Spleen (tissue), 11 donors: ENCODE results near the gene SLC8B1. TPM values are rescaled to one million over a fixed set of nuclear protein-coding genes. Genes with fewer than 3 reads are reported as not detected.

Source experiments
- DNase-seq: peaks from one replicate; pipeline ENCODE4 v3.0.0-alpha.2; 2020
- H3K27ac ChIP-seq, 8 donors: fragments of 200-600 bp; sonication (generic) in 7 of 8; 1 replicate in 4 of 8; 2 replicates in 4 of 8; pipeline versions ENCODE4 v1.5.0 to v1.8.0; 2016 to 2021; ENCODE audit warnings: inconsistent platforms in 4 of 8, mild to moderate bottlenecking in 4 of 8, moderate library complexity in 1 of 8
- H3K27me3 ChIP-seq, 7 donors: fragments of 200-600 bp; sonication (generic) in 6 of 7; replicated peaks in 1 of 7; 1 replicate in 4 of 7; 2 replicates in 3 of 7; pipeline versions ENCODE4 v1.5.0 to v1.8.0; 2016 to 2021; ENCODE audit warnings: inconsistent platforms in 3 of 7, mild to moderate bottlenecking in 1 of 7
- H3K36me3 ChIP-seq, 6 donors: fragments of 200-600 bp; sonication (generic) in 5 of 6; 1 replicate in 4 of 6; 2 replicates in 2 of 6; pipeline versions ENCODE4 v1.5.0 to v1.8.0; 2016 to 2021; ENCODE audit warnings: inconsistent platforms in 2 of 6
- H3K4me1 ChIP-seq, 6 donors: fragments of 200-600 bp; sonication (generic) in 5 of 6; 1 replicate in 3 of 6; 2 replicates in 3 of 6; pipeline versions ENCODE4 v1.5.0 to v1.8.0; 2016 to 2021; ENCODE audit warnings: inconsistent platforms in 3 of 6
- H3K4me3 ChIP-seq, 8 donors: fragments of 200-600 bp; sonication (generic) in 7 of 8; 1 replicate in 4 of 8; 2 replicates in 4 of 8; pipeline versions ENCODE4 v1.5.0 to v1.8.0; 2016 to 2021; ENCODE audit warnings: inconsistent platforms in 4 of 8, mild to moderate bottlenecking in 4 of 8, moderate library complexity in 2 of 8
- H3K9me3 ChIP-seq, 8 donors: fragments of 200-600 bp; sonication (generic) in 7 of 8; 1 replicate in 4 of 8; 2 replicates in 4 of 8; pipeline versions ENCODE4 v1.5.0 to v1.8.0; 2016 to 2021; ENCODE audit warnings: inconsistent platforms in 4 of 8
- CTCF ChIP-seq, 11 experiments: fragments of 200-600 bp in 7 of 11; fragments of 450-650 bp in 4 of 11; sonication (generic) in 4 of 11; IDR thresholded peaks in 8 of 11; conservative IDR thresholded peaks in 3 of 11; 1 replicate in 7 of 11; 2 replicates in 4 of 11; pipeline versions ENCODE4 v1.4.0 to v1.8.0; 2016 to 2021; ENCODE audit warnings: antibody characterized with exemption in 11 of 11, inconsistent platforms in 4 of 11, mild to moderate bottlenecking in 1 of 11
- POLR2A ChIP-seq, 3 donors: fragments of 450-650 bp; IDR thresholded peaks; one replicate each; pipeline ENCODE4 v1.5.1; 2017; ENCODE audit warnings: antibody characterized with exemption in 3 of 3, mild to moderate bottlenecking in 1 of 3
- POLR2AphosphoS5 ChIP-seq, 3 donors: sonication (generic); formaldehyde crosslinking; IDR thresholded peaks; one replicate each; pipeline ENCODE4 v1.5.1; 2017; ENCODE audit warnings: antibody characterized with exemption in 3 of 3
- WGBS, 5 donors: extraction: QIAGEN DNeasy Blood & Tissue Kit in 3 of 5; methylation state at CpG; one replicate each; pipeline versions ENCODE4 v1.1.5 to v1.1.7; 2013 to 2018; 5-methylcytosine and 5-hydroxymethylcytosine counted together
- intact Hi-C: fragments of 100-400 bp; cut with DNase I; formaldehyde crosslinking; loops from one replicate; pipeline ENCODE4 v1.15.0; 2023; ENCODE audit warnings: low total_unique reads
- polyA plus RNA-seq, 3 donors: library from polyadenylated mRNA; stranded (reverse); fragments of 200-250 nt; gene quantifications; one replicate each; pipeline ENCODE4 v1.2.1, GENCODE V29; 2013
- total RNA-seq, 7 donors: library from RNA; depleted of rRNA in 3 of 7; stranded (reverse); fragments of >200 nt in 3 of 7; fragmentation: NEBNext Ultra II Directional in 4 of 7; extraction: Animal tissue kit (Norgen Biotek cat#: 25700) in 4 of 7; gene quantifications; one replicate each; pipeline versions ENCODE4 v1.1.0 to v1.2.1, GENCODE V29; 2016 to 2021
- donor health status: healthy with polysubstance abuse.
- donor health status: DM: no; HTN: no; CAD: no; lungs with moderate emphysema.
- donor health status: DM: no; HTN: no; CAD: no.
- donor health status: Bipolar disorder and iron deficiency.
- donor health status: healthy.
- donor health status: DM: no; HTN: no; CAD: no.
- donor health status: DM: yes; HTN: yes; CAD: no.

SLC8B1 gene
- total and polyA plus RNA-seq, 10 donors = 15.0 to 126 (median 71.1) TPM

GRCh38 chr12:113325916-113326315 lies 9.0 kb downstream of the SLC8B1 start:
- Histone ChIP-seq H3K27ac (peak overlapping the region in 5 of 8 donors; percentile 52 to 72 (median 63)), H3K4me1 (peaks cover 10 to 73% (median 33%) of the 10 kb centered on the region in 6 donors), H3K36me3 (peaks cover 0 to 100% (median 17%) of the 10 kb centered on the region in 6 donors), H3K9me3 (peaks cover 0 to 8% (median 0%) of the 10 kb centered on the region in 8 donors), H3K4me3 (no peak overlapping the region), H3K27me3 (no peaks in the 10 kb centered on the region)
- TF ChIP-seq POLR2AphosphoS5 (IDR thresholded peaks at IDR 0.05) = peak in 1 of 3 donors; percentile 59
- no peak for TF ChIP-seq CTCF (IDR thresholded peaks at IDR 0.05 in 8 of 11, conservative IDR thresholded peaks at IDR 0.05 in 3 of 11)
- TF ChIP-seq POLR2A (IDR thresholded peaks at IDR 0.05) = no peak
- no peak for DNase-seq
- 72 to 85% (median 76%) methylated on average over 3 of the region's 3 CpGs for WGBS, 5 donors
- intact Hi-C loops = loop anchor here (10.0 kb wide), 1 partner anchor 99 kb away; the partner anchor contains the start of gene SDSL

- H3K9me3 ChIP-seq = peaks cover 0 to 8% (median 0%) of the 10 kb centered on the region in 8 donors
- TF ChIP-seq CTCF (IDR thresholded peaks at IDR 0.05 in 8 of 11, conservative IDR thresholded peaks at IDR 0.05 in 3 of 11) (no peak), POLR2AphosphoS5 (IDR thresholded peaks at IDR 0.05) (no peak), POLR2A (IDR thresholded peaks at IDR 0.05) (no peak)
- H3K27ac ChIP-seq = peak overlapping the region in 3 of 8 donors; percentile 23 to 41 (median 26)
- WGBS, 5 donors = 66 to 87% (median 83%) methylated on average over 2 of the region's 2 CpGs
- H3K4me1 ChIP-seq = peaks cover 5 to 38% (median 11%) of the 10 kb centered on the region in 6 donors
- no peak overlapping the region for H3K4me3 ChIP-seq
- DNase-seq = no peak
- H3K27me3 ChIP-seq = no peaks in the 10 kb centered on the region
- intact Hi-C loops = loop anchor here (10.0 kb wide), 1 partner anchor 102 kb away; the partner anchor contains the start of gene SDSL
- H3K36me3 ChIP-seq = peaks cover 0 to 100% (median 46%) of the 10 kb centered on the region in 6 donors
These were observed 12.6 kb downstream of the SLC8B1 start for GRCh38 chr12:113322343-113322742.

DNA sequence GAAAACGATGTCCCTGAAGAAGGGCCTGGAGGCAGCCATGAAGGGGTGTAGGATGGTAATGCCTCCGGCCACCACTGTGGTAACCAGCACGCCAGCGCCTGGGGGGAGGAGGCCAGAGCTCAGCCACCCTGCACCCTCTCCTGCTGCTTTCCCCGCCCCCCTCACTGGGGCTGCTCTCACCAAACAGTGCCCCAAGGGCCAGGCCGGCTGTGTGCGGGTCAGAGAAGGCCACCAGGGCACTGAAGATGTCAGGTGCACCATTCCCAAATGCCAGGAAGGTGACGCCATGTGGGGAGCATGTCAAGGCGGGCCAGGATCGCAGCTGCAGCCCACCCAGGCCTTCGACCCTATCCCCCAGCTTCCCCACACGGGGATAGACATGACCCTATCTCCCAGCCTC lies 14.5 kb downstream of the SLC8B1 start:
- Histone ChIP-seq H3K27ac (no peak overlapping the region), H3K4me1 (peaks cover 0 to 19% (median 2%) of the 10 kb centered on the region in 6 donors), H3K9me3 (peaks cover 0 to 8% (median 0%) of the 10 kb centered on the region in 8 donors), H3K36me3 (peaks cover 0 to 100% (median 64%) of the 10 kb centered on the region in 6 donors), H3K4me3 (no peak overlapping the region), H3K27me3 (no peaks in the 10 kb centered on the region)
- intact Hi-C loops = loop anchor here (10.0 kb wide), 1 partner anchor 104 kb away; the partner anchor contains the start of gene SDSL
- no peak for TF ChIP-seq CTCF (IDR thresholded peaks at IDR 0.05 in 8 of 11, conservative IDR thresholded peaks at IDR 0.05 in 3 of 11)
- no peak for TF ChIP-seq POLR2AphosphoS5 (IDR thresholded peaks at IDR 0.05)
- TF ChIP-seq POLR2A (IDR thresholded peaks at IDR 0.05) = no peak
- WGBS, 5 donors = 92 to 96% (median 93%) methylated on average over 3 to 12 of the region's 12 CpGs
- no peak for DNase-seq

GRCh38 chr12:113318900-113319628 lies 15.8 kb downstream of the SLC8B1 start:
- WGBS, 5 donors = 92 to 95% (median 93%) methylated on average over 15 of the region's 15 CpGs
- Histone ChIP-seq H3K4me1 (peaks cover 0 to 13% (median 0%) of the 10 kb centered on the region in 6 donors), H3K27ac (no peak overlapping the region), H3K4me3 (no peak overlapping the region), H3K36me3 (peaks cover 0 to 100% (median 77%) of the 10 kb centered on the region in 6 donors), H3K9me3 (peaks cover 0 to 8% (median 0%) of the 10 kb centered on the region in 8 donors), H3K27me3 (no peaks in the 10 kb centered on the region)
- DNase-seq = no peak
- TF ChIP-seq POLR2A (IDR thresholded peaks at IDR 0.05) = no peak
- intact Hi-C loops = no loop called here
